ENCODE measurements around the gene EXOC3. TPM values are rescaled to one million over a fixed set of nuclear protein-coding genes. Genes with fewer than 3 reads are reported as not detected.

Gene EXOC3
- total and polyA plus RNA-seq, 2 experiments from 2014 or later, result 39.9 to 40.9 TPM

- H3K27me3 ChIP-seq (replicated peaks; ENCODE audit: insufficient read depth), result no peaks in the 10 kb centered on the region
- peaks cover 12% of the 10 kb centered on the region for H3F3A ChIP-seq (ENCODE audit: insufficient read depth)
- H3K9me2 ChIP-seq (ENCODE audit: insufficient read depth), result no peaks in the 10 kb centered on the region
- H3K79me2 ChIP-seq (ENCODE audit: insufficient read depth), result peaks cover 18% of the 10 kb centered on the region
- H3K9me3 ChIP-seq (ENCODE audit: low read depth), result no peaks in the 10 kb centered on the region
- no peak overlapping the region for H3K9ac ChIP-seq
- no peak for TF ChIP-seq EZH2phosphoT487 (IDR thresholded peaks at IDR 0.05; ENCODE audit: insufficient read depth, low read depth)
- TF ChIP-seq EZH2 (IDR thresholded peaks at IDR 0.05; ENCODE audit: insufficient read depth, poor library complexity, severe bottlenecking), result no peak
- H2AFZ ChIP-seq, result no peak overlapping the region
- H4K20me1 ChIP-seq (ENCODE audit: insufficient read depth), result no peaks in the 10 kb centered on the region
- H3K4me1 ChIP-seq (ENCODE audit: insufficient read depth), result peaks cover 30% of the 10 kb centered on the region
- H3K36me3 ChIP-seq (ENCODE audit: low read depth), result no peaks in the 10 kb centered on the region
- no peak overlapping the region for H3K4me3 ChIP-seq
- in situ Hi-C loops (cut with MboI), result no loop called here
- H3K27ac ChIP-seq, result no peak overlapping the region
- 88 to 90% methylated on average over 20 of the region's 20 CpGs for WGBS, 2 experiments (ENCODE audit: low coverage in 1 of 2, low lambda C conversion rate in 2 of 2, missing lambda C conversion rate in 2 of 2)
- H3K4me2 ChIP-seq (ENCODE audit: unreplicated experiment), result no peak overlapping the region
- DNase-seq, result no peak
Observed at GRCh38 chr5:402615-403359, 40.2 kb upstream of the EXOC3 start.

DNA sequence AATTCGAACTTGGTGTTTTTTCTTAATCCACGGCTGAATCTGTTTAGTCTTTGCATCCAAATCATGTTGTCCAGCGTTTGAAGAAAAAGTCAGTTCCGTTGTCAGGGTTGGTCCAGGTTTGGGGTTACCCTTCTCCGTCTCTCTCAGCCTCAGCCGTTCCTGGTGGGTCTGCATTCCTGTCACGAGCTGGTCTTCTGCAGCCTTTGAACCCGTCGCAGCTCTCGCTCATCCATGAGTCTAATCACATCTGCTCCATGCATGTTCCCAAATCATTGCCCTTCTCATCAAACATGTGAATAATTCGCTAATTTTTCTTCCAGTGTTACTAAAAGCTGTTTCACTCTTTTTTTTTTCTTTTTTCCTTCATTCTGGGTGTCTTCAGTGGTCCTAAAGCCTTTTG is 39.0 kb upstream of the EXOC3 start:
- H3K4me2 ChIP-seq (ENCODE audit: unreplicated experiment), result no peak overlapping the region
- no peaks in the 10 kb centered on the region for H3K36me3 ChIP-seq (ENCODE audit: low read depth)
- H2AFZ ChIP-seq, result no peak overlapping the region
- WGBS, 2 experiments (ENCODE audit: low coverage in 1 of 2, low lambda C conversion rate in 2 of 2, missing lambda C conversion rate in 2 of 2), result 87 to 89% methylated on average over 11 of the region's 11 CpGs
- TF ChIP-seq EZH2 (IDR thresholded peaks at IDR 0.05; ENCODE audit: insufficient read depth, poor library complexity, severe bottlenecking) (no peak), EZH2phosphoT487 (IDR thresholded peaks at IDR 0.05; ENCODE audit: insufficient read depth, low read depth) (no peak)
- no peak overlapping the region for H3K4me3 ChIP-seq
- peaks cover 11% of the 10 kb centered on the region for H3F3A ChIP-seq (ENCODE audit: insufficient read depth)
- H3K4me1 ChIP-seq (ENCODE audit: insufficient read depth), result peaks cover 22% of the 10 kb centered on the region
- H3K9me3 ChIP-seq (ENCODE audit: low read depth), result no peaks in the 10 kb centered on the region
- no peaks in the 10 kb centered on the region for H3K27me3 ChIP-seq (replicated peaks; ENCODE audit: insufficient read depth)
- no peak overlapping the region for H3K27ac ChIP-seq
- H3K9ac ChIP-seq, result no peak overlapping the region
- DNase-seq, result no peak
- peaks cover 19% of the 10 kb centered on the region for H3K79me2 ChIP-seq (ENCODE audit: insufficient read depth)
- in situ Hi-C loops (cut with MboI), result no loop called here
- H4K20me1 ChIP-seq (ENCODE audit: insufficient read depth), result no peaks in the 10 kb centered on the region
- H3K9me2 ChIP-seq (ENCODE audit: insufficient read depth), result no peaks in the 10 kb centered on the region

- no peak for TF ChIP-seq EZH2phosphoT487 (IDR thresholded peaks at IDR 0.05; ENCODE audit: insufficient read depth, low read depth)
- DNase-seq, result no peak
- Histone ChIP-seq H3K9ac (no peak overlapping the region), H3K4me2 (ENCODE audit: unreplicated experiment) (no peak overlapping the region), H3K36me3 (ENCODE audit: low read depth) (no peaks in the 10 kb centered on the region), H2AFZ (no peak overlapping the region), H3K9me3 (ENCODE audit: low read depth) (no peaks in the 10 kb centered on the region), H4K20me1 (ENCODE audit: insufficient read depth) (no peaks in the 10 kb centered on the region), H3K4me3 (no peak overlapping the region), H3K27me3 (replicated peaks; ENCODE audit: insufficient read depth) (no peaks in the 10 kb centered on the region), H3K9me2 (ENCODE audit: insufficient read depth) (no peaks in the 10 kb centered on the region), H3K4me1 (ENCODE audit: insufficient read depth) (peaks cover 15% of the 10 kb centered on the region), H3K27ac (no peak overlapping the region), H3F3A (ENCODE audit: insufficient read depth) (peaks cover 4% of the 10 kb centered on the region), H3K79me2 (ENCODE audit: insufficient read depth) (peaks cover 26% of the 10 kb centered on the region)
- in situ Hi-C loops (cut with MboI), result no loop called here
- 92 to 94% methylated on average over 12 of the region's 12 CpGs for WGBS, 2 experiments (ENCODE audit: low coverage in 1 of 2, low lambda C conversion rate in 2 of 2, missing lambda C conversion rate in 2 of 2)
Observed at GRCh38 chr5:404666-405241, 38.2 kb upstream of the EXOC3 start.

GRCh38 chr5:405421-405820 is 37.6 kb upstream of the EXOC3 start:
- H3K9ac ChIP-seq, result no peak overlapping the region
- no peaks in the 10 kb centered on the region for H3K36me3 ChIP-seq (ENCODE audit: low read depth)
- H4K20me1 ChIP-seq (ENCODE audit: insufficient read depth), result no peaks in the 10 kb centered on the region
- no peak overlapping the region for H3K4me2 ChIP-seq (ENCODE audit: unreplicated experiment)
- no peak overlapping the region for H2AFZ ChIP-seq
- H3F3A ChIP-seq (ENCODE audit: insufficient read depth), result peaks cover under 1% of the 10 kb centered on the region
- no peaks in the 10 kb centered on the region for H3K27me3 ChIP-seq (replicated peaks; ENCODE audit: insufficient read depth)
- no peak overlapping the region for H3K4me3 ChIP-seq
- peaks cover 30% of the 10 kb centered on the region for H3K79me2 ChIP-seq (ENCODE audit: insufficient read depth)
- H3K9me2 ChIP-seq (ENCODE audit: insufficient read depth), result no peaks in the 10 kb centered on the region
- in situ Hi-C loops (cut with MboI), result no loop called here
- no peaks in the 10 kb centered on the region for H3K9me3 ChIP-seq (ENCODE audit: low read depth)
- no peak for TF ChIP-seq EZH2phosphoT487 (IDR thresholded peaks at IDR 0.05; ENCODE audit: insufficient read depth, low read depth)
- no peak for TF ChIP-seq EZH2 (IDR thresholded peaks at IDR 0.05; ENCODE audit: insufficient read depth, poor library complexity, severe bottlenecking)
- peaks cover 11% of the 10 kb centered on the region for H3K4me1 ChIP-seq (ENCODE audit: insufficient read depth)
- no peak overlapping the region for H3K27ac ChIP-seq
- WGBS, 2 experiments (ENCODE audit: low coverage in 1 of 2, low lambda C conversion rate in 2 of 2, missing lambda C conversion rate in 2 of 2), result 96 to 97% methylated on average over 18 of the region's 18 CpGs
- DNase-seq, result no peak

All from GM23248 (cell line).